ENCODE measurements around the gene TOR2A. TPM values are rescaled to one million over a fixed set of nuclear protein-coding genes. Genes with fewer than 3 reads are reported as not detected.

Gene TOR2A
- total RNA-seq, 6 donors from 2014 or later = 11.4 to 27.2 (median 21.0) TPM

DNA sequence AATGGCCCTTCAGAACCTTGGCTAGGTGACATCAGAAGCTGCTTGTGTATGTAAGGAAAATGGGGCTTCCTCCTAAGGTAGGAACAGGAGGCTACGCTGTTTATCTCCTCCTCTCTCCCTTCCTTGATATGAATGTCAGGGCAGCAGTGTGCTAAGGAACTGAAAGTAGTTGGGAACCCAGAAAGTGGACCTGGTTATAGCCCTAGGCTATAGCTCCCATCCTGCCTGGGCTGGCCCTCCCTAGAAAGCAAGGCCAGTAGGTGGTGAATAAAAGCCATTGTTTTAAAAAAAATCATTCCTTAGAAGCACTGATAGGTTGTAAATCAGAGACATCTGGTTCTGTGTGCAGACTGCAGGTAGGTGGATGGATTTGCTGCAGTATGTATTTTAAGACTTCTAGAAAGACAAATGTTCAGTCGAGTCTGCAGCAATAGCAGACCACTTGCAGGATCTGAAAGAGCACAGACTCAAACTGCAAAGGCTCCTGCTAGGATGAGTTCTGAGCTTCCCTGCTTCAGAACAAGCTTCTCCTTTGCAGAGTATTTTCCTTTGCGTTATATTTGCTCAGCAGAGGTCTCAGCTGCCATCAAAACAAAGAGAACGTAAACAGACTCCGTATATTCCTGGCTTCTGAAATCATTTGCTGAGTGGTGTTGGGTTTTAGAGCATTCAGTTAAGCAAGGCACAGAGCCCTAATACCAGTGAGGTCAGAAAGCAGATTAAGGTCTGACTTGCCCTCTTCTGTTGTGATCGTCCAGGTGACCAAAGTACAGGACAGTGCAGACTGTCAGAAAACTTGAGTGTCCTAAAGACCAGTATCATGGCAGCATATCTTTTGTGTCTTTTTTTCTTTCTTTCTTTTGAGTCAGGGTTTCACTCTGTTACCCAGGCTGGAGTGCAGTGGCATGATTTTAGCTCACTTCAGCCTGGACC is 48.4 kb downstream of the TOR2A start:
- H3K4me3 ChIP-seq = no peak overlapping the region
- no peak overlapping the region for H3K27ac ChIP-seq
- H3K9me3 ChIP-seq = no peaks in the 10 kb centered on the region
- no peaks in the 10 kb centered on the region for H3K4me1 ChIP-seq
- 74 to 81% methylated on average over 6 of the region's 6 CpGs for WGBS, 2 donors
- H3K36me3 ChIP-seq = peaks cover 11 to 94% (median 64%) of the 10 kb centered on the region in 4 donors
- no peaks in the 10 kb centered on the region for H3K27me3 ChIP-seq
- no peak for ATAC-seq (ENCODE audit: low FRiP score in 2 of 2)
- TF ChIP-seq EP300 (IDR thresholded peaks at IDR 0.05) (no peak), POLR2AphosphoS5 (IDR thresholded peaks at IDR 0.05) (no peak)
- no peak for DNase-seq

DNA sequence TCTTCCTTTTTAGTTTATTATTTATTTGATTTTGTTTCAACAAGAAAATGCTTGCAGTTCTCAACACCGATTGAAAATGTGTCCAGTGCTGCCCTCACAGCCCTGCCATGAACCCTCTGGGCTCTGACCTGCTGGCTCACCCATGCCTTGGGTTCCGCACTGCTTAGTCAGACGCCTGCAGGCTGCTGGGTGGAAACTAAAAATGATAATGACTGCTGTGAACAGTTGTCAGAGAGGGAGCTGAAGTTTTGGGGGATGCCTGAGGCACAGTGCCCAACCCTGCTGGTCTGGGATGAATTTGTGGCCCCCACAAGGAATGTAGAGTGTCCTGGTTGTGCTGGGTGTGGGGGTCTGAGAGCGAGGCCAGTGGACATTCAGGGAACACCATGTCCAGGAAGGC is 50.5 kb downstream of the TOR2A start:
- WGBS, 2 donors = 92% methylated on average over 4 of the region's 4 CpGs
- H3K9me3 ChIP-seq = no peaks in the 10 kb centered on the region
- peaks cover 17 to 94% (median 68%) of the 10 kb centered on the region in 4 donors for H3K36me3 ChIP-seq
- ATAC-seq (ENCODE audit: low FRiP score in 2 of 2) (no peak), DNase-seq (no peak)
- TF ChIP-seq POLR2A (IDR thresholded peaks at IDR 0.05) (no peak), POLR2AphosphoS5 (IDR thresholded peaks at IDR 0.05) (no peak), EP300 (IDR thresholded peaks at IDR 0.05) (no peak)
- TF ChIP-seq, protein P1, sequence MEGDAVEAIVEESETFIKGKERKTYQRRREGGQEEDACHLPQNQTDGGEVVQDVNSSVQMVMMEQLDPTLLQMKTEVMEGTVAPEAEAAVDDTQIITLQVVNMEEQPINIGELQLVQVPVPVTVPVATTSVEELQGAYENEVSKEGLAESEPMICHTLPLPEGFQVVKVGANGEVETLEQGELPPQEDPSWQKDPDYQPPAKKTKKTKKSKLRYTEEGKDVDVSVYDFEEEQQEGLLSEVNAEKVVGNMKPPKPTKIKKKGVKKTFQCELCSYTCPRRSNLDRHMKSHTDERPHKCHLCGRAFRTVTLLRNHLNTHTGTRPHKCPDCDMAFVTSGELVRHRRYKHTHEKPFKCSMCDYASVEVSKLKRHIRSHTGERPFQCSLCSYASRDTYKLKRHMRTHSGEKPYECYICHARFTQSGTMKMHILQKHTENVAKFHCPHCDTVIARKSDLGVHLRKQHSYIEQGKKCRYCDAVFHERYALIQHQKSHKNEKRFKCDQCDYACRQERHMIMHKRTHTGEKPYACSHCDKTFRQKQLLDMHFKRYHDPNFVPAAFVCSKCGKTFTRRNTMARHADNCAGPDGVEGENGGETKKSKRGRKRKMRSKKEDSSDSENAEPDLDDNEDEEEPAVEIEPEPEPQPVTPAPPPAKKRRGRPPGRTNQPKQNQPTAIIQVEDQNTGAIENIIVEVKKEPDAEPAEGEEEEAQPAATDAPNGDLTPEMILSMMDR (IDR thresholded peaks at IDR 0.05) = no peak
- H3K27ac ChIP-seq = no peak overlapping the region
- H3K4me1 ChIP-seq = no peaks in the 10 kb centered on the region
- no peaks in the 10 kb centered on the region for H3K27me3 ChIP-seq
- H3K4me3 ChIP-seq = no peak overlapping the region

DNA sequence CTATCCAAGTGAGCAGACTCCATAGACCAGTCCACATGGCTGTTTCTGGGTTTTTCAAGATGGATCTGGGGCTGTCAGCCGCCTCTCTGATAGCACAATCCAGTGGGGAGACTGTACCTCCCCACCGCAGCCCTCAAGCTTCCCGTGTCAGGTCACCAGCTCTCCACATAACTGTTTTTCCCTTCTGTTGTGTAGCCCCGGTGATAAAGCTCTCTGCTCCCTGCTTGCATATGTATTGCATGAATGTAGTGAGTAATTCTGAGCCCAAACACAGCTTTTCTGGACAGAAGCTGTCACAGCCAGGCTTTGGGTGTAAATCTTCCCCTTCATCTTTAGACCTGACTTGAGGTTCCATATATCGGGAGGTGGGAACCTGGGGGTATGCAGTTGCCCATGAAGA is 51.4 kb downstream of the TOR2A start:
- TF ChIP-seq EP300 (IDR thresholded peaks at IDR 0.05) (no peak), POLR2AphosphoS5 (IDR thresholded peaks at IDR 0.05) (no peak), POLR2A (IDR thresholded peaks at IDR 0.05) (no peak)
- TF ChIP-seq, protein P1 (IDR thresholded peaks at IDR 0.05) = no peak
- no peak for ATAC-seq (ENCODE audit: low FRiP score in 2 of 2)
- WGBS, 2 donors = 94 to 99% methylated on average over 5 of the region's 5 CpGs

DNA sequence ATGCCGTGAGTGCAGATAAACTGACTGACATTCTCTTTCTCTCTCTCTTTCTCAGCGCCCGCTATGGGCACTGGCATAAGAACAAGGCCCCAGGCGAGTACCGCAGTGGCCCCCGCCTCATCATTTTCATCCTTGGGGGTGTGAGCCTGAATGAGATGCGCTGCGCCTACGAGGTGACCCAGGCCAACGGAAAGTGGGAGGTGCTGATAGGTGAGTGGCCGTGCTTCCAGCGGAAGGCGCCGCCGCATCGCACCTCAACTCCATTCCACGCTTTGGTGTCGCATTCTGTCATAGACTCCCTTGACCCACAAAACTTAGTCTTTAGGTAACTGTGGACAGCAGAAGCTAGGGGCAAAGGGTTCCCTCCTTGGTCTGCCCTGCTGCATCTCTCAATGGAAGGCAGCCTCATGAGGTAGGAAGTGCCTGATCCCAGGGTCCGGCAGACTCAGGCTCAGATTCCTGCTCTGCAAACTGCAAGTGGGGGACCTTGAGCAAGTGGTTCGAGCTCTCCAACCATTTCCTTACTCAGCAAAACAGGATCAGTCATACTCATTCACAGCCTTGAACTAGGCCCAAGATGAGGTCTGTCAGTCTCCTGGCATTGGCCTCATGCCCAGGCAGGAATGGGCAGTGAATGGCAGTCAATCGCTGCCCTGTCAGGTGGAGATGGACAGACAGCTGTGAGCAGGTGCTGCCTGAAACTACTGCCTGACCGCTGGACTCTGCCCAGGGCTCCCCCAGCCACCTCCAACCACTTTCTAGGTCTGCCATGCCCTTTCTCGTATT is 52.5 kb downstream of the TOR2A start:
- 89 to 90% methylated on average over 21 to 23 of the region's 23 CpGs for WGBS, 2 donors
- no peak overlapping the region for H3K27ac ChIP-seq
- ATAC-seq (ENCODE audit: low FRiP score in 2 of 2) (no peak), DNase-seq (no peak)
- peaks cover 22 to 94% (median 72%) of the 10 kb centered on the region in 4 donors for H3K36me3 ChIP-seq
- TF ChIP-seq, protein P1 (IDR thresholded peaks at IDR 0.05) = no peak
- no peak for TF ChIP-seq EP300 (IDR thresholded peaks at IDR 0.05)
- TF ChIP-seq POLR2AphosphoS5 (IDR thresholded peaks at IDR 0.05) = no peak
- TF ChIP-seq POLR2A (IDR thresholded peaks at IDR 0.05) = no peak
- H3K9me3 ChIP-seq = no peaks in the 10 kb centered on the region
- H3K4me1 ChIP-seq = no peaks in the 10 kb centered on the region
- H3K4me3 ChIP-seq = no peak overlapping the region
- no peaks in the 10 kb centered on the region for H3K27me3 ChIP-seq

More for the DNA sequence above, 51.4 kb downstream of the TOR2A start:
- no peak overlapping the region for H3K27ac ChIP-seq
- no peaks in the 10 kb centered on the region for H3K4me1 ChIP-seq
- peaks cover 17 to 94% (median 70%) of the 10 kb centered on the region in 4 donors for H3K36me3 ChIP-seq
- H3K27me3 ChIP-seq = no peaks in the 10 kb centered on the region
- no peak for DNase-seq
- no peaks in the 10 kb centered on the region for H3K9me3 ChIP-seq
- H3K4me3 ChIP-seq = no peak overlapping the region

Other genes starting within 250 kb of the TOR2A start
- gene STXBP1, start 123.0 kb downstream of the TOR2A start, total RNA-seq = 100 to 1,000 TPM in 2 of 6 donors, 10 to 100 TPM in 4; 44.6 to 124 (median 76.1) TPM
- 100 to 1,000 TPM in 1 of 6 donors, 10 to 100 TPM in 4, under 1 TPM in 1; 0.77 to 125 (median 37.0) TPM for gene CFAP157, start 28.3 kb downstream of the TOR2A start, total RNA-seq
- 10 to 100 TPM in 5 of 6 donors, 1 to 10 TPM in 1; 7.4 to 33.5 (median 18.7) TPM for gene PTRH1, start 19.6 kb downstream of the TOR2A start, total RNA-seq
- 1 to 10 TPM in 5 of 6 donors, under 1 TPM in 1; 0.29 to 9.4 (median 3.1) TPM for gene TTC16, start 19.2 kb downstream of the TOR2A start, total RNA-seq
- 10 to 100 TPM; 17.5 to 90.4 (median 37.5) TPM for gene SH2D3C, start 43.4 kb upstream of the TOR2A start, total RNA-seq
- gene CDK9, start 50.7 kb upstream of the TOR2A start, total RNA-seq = 100 to 1,000 TPM in 3 of 6 donors, 10 to 100 TPM in 3; 69.8 to 168 (median 106) TPM
- 100 to 1,000 TPM in 2 of 6 donors, 10 to 100 TPM in 4; 85.1 to 337 (median 95.5) TPM for gene FPGS, start 67.6 kb upstream of the TOR2A start, total RNA-seq
- gene ENG, start 119.4 kb upstream of the TOR2A start, total RNA-seq = 100 to 1,000 TPM in 4 of 6 donors, 10 to 100 TPM in 2; 45.7 to 378 (median 178) TPM
- 100 to 1,000 TPM; 106 to 239 (median 161) TPM for gene AK1, start 142.4 kb upstream of the TOR2A start, total RNA-seq
- 100 to 1,000 TPM in 1 of 6 donors, 10 to 100 TPM in 5; 67.3 to 117 (median 85.2) TPM for gene ST6GALNAC6, start 164.3 kb upstream of the TOR2A start, total RNA-seq
- 100 to 1,000 TPM in 1 of 6 donors, 10 to 100 TPM in 5; 41.3 to 105 (median 56.2) TPM for gene ST6GALNAC4, start 181.7 kb upstream of the TOR2A start, total RNA-seq
- 10 to 100 TPM in 3 of 6 donors, 1 to 10 TPM in 3; 4.1 to 38.8 (median 10.0) TPM for gene PIP5KL1, start 195.5 kb upstream of the TOR2A start, total RNA-seq
- 10 to 100 TPM; 20.1 to 40.7 (median 25.6) TPM for gene DPM2, start 202.6 kb upstream of the TOR2A start, total RNA-seq
- gene EEIG1, start 245.7 kb upstream of the TOR2A start, total RNA-seq = 10 to 100 TPM; 17.8 to 60.7 (median 48.0) TPM

Data from upper lobe of left lung (tissue), 6 donors.